Sigmoid colon (tissue), 7 donors: ENCODE results near the gene CSNK1A1. TPM values are rescaled to one million over a fixed set of nuclear protein-coding genes. Genes with fewer than 3 reads are reported as not detected.
"Not testable (repeated sequence)": the region's sequence is repeated elsewhere in the genome, so short reads cannot be mapped to it uniquely, and the experiment has no call there.

Experiments used
- DNase-seq: peaks from one replicate; pipeline ENCODE4 v3.0.0-alpha.2; 2019
- H3K27ac ChIP-seq, 4 donors: fragments of 200-600 bp; sonication (generic); one replicate each; pipeline ENCODE4 v1.5.1; 2016 to 2019; ENCODE audit warnings: mild to moderate bottlenecking in 1 of 4
- H3K27me3 ChIP-seq, 3 donors: fragments of 200-600 bp; sonication (generic); one replicate each; pipeline ENCODE4 v1.5.1; 2019; ENCODE audit warnings: mild to moderate bottlenecking in 1 of 3
- H3K36me3 ChIP-seq, 4 donors: fragments of 200-600 bp; sonication (generic); one replicate each; pipeline ENCODE4 v1.5.1; 2016 to 2019
- H3K4me1 ChIP-seq, 4 donors: fragments of 200-600 bp; sonication (generic); one replicate each; pipeline ENCODE4 v1.5.1; 2017 to 2019
- H3K4me3 ChIP-seq, 4 donors: fragments of 200-600 bp; sonication (generic); one replicate each; pipeline ENCODE4 v1.5.1; 2017 to 2019; ENCODE audit warnings: mild to moderate bottlenecking in 2 of 4, moderate library complexity in 1 of 4
- H3K9me3 ChIP-seq, 4 donors: fragments of 200-600 bp in 3 of 4; sonication (generic) in 3 of 4; one replicate each; pipeline versions ENCODE4 v1.5.1 to v1.6.1; 2013 to 2019
- CTCF ChIP-seq, 4 experiments: fragments of 450-650 bp in 3 of 4; fragments of 200-600 bp in 1 of 4; IDR thresholded peaks; one replicate each; pipeline ENCODE4 v1.5.1; 2016 to 2019; ENCODE audit warnings: antibody characterized with exemption in 4 of 4, mild to moderate bottlenecking in 3 of 4, moderate library complexity in 2 of 4
- EP300 ChIP-seq, 4 donors: sonication (generic); formaldehyde crosslinking; IDR thresholded peaks; one replicate each; pipeline ENCODE4 v1.6.1; 2017; ENCODE audit warnings: antibody characterized with exemption in 4 of 4
- POLR2A ChIP-seq, 2 donors: fragments of 450-650 bp; IDR thresholded peaks; one replicate each; pipeline ENCODE4 v1.6.1; 2016; ENCODE audit warnings: antibody characterized with exemption in 2 of 2, mild to moderate bottlenecking in 2 of 2, moderate library complexity in 2 of 2
- POLR2AphosphoS5 ChIP-seq, 4 donors: sonication (generic); formaldehyde crosslinking; IDR thresholded peaks; one replicate each; pipeline ENCODE4 v1.6.1; 2017; ENCODE audit warnings: antibody characterized with exemption in 4 of 4
- WGBS, 2 donors: extraction: QIAGEN DNeasy Blood & Tissue Kit; methylation state at CpG; one replicate each; pipeline ENCODE4 v1.1.7; 2013; 5-methylcytosine and 5-hydroxymethylcytosine counted together
- intact Hi-C: fragments of 100-400 bp; cut with DNase I; formaldehyde crosslinking; loops from one replicate; pipeline ENCODE4 v1.15.1; 2023
- polyA plus RNA-seq, 3 donors: library from polyadenylated mRNA; stranded (reverse); fragments of 200-250 nt; gene quantifications; one replicate each; pipeline ENCODE4 v1.2.3, GENCODE V29; 2013
- total RNA-seq, 4 donors: library from RNA; depleted of rRNA; stranded (reverse); fragments of >200 nt; gene quantifications; one replicate each; pipeline ENCODE4 v1.1.0, GENCODE V29; 2016
- donor health status: healthy with polysubstance abuse.
- donor health status: Bipolar disorder and iron deficiency.
- donor health status: healthy.

The CSNK1A1 gene
- total and polyA plus RNA-seq, 7 donors, result 85.3 to 298 (median 214) TPM

DNA sequence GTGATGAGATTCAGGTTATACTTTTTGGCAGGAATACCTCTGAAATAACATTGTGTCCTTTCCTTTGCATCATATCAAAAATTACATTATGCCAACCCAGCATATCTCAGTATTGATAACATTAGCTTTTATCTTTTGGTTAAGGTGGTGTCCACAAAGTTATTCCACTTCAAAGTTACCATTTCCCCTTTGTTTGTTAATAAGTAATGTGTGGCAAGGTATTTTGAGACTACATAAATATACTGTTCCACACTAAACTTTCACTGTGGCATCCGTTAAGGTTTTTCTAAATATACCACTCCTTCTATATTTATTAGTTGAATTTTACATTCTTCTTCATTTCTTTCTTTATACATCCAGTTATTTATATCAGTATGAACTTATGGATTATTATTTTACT, 16.0 kb upstream of the CSNK1A1 start:
- WGBS, 2 donors, result 55 to 86% methylated on average over 1 of the region's 1 CpG
- intact Hi-C loops, result loop anchor here (5.0 to 10.0 kb wide), 2 partner anchors 250 to 422 kb away; partner anchors contain the start of gene ABLIM3
- Histone ChIP-seq H3K27me3 (no peaks in the 10 kb centered on the region), H3K27ac (no peak overlapping the region), H3K4me3 (no peak overlapping the region), H3K4me1 (peaks cover 0 to 29% (median 24%) of the 10 kb centered on the region in 4 donors), H3K36me3 (no peaks in the 10 kb centered on the region), H3K9me3 (no peaks in the 10 kb centered on the region)
- no peak for DNase-seq
- TF ChIP-seq CTCF (IDR thresholded peaks at IDR 0.05) (no peak), EP300 (IDR thresholded peaks at IDR 0.05) (no peak), POLR2AphosphoS5 (IDR thresholded peaks at IDR 0.05) (no peak), POLR2A (IDR thresholded peaks at IDR 0.05) (no peak)

GRCh38 chr5:149564542-149565140, 13.4 kb upstream of the CSNK1A1 start:
- peak in 1 of 4 donors; percentile 13 for TF ChIP-seq POLR2AphosphoS5 (IDR thresholded peaks at IDR 0.05)
- TF ChIP-seq CTCF (IDR thresholded peaks at IDR 0.05), result peak; percentile 55 to 75 (median 70)
- H3K27me3 ChIP-seq, H3K9me3 ChIP-seq, DNase-seq, H3K36me3 ChIP-seq: not testable (repeated sequence)
- Histone ChIP-seq H3K4me3 (peak overlapping the region in 1 of 4 donors; percentile 27), H3K4me1 (peaks cover 0 to 43% (median 38%) of the 10 kb centered on the region in 4 donors), H3K27ac (peak overlapping the region in 3 of 4 donors; percentile 78 to 91 (median 90))
- intact Hi-C loops, result loop anchor here (1.0 to 10.0 kb wide), 4 partner anchors 121 to 420 kb away; partner anchors contain the start of gene ABLIM3
- WGBS, 2 donors, result 47 to 60% methylated on average over 15 of the region's 15 CpGs

GRCh38 chr5:149563466-149563865, 12.2 kb upstream of the CSNK1A1 start:
- intact Hi-C loops, result loop anchor here (5.0 to 10.0 kb wide), 2 partner anchors 196 to 419 kb away; partner anchors contain the start of gene ABLIM3
- Histone ChIP-seq H3K36me3 (no peaks in the 10 kb centered on the region), H3K27me3 (no peaks in the 10 kb centered on the region), H3K4me1 (peaks cover 0 to 43% (median 38%) of the 10 kb centered on the region in 4 donors), H3K27ac (peak overlapping the region; percentile 78 to 91 (median 84)), H3K4me3 (no peak overlapping the region), H3K9me3 (no peaks in the 10 kb centered on the region)
- WGBS, 2 donors, result 65 to 74% methylated on average over 2 of the region's 2 CpGs
- no peak for DNase-seq
- no peak for TF ChIP-seq POLR2A (IDR thresholded peaks at IDR 0.05)
- TF ChIP-seq EP300 (IDR thresholded peaks at IDR 0.05), result no peak
- no peak for TF ChIP-seq CTCF (IDR thresholded peaks at IDR 0.05)
- TF ChIP-seq POLR2AphosphoS5 (IDR thresholded peaks at IDR 0.05), result no peak

DNA sequence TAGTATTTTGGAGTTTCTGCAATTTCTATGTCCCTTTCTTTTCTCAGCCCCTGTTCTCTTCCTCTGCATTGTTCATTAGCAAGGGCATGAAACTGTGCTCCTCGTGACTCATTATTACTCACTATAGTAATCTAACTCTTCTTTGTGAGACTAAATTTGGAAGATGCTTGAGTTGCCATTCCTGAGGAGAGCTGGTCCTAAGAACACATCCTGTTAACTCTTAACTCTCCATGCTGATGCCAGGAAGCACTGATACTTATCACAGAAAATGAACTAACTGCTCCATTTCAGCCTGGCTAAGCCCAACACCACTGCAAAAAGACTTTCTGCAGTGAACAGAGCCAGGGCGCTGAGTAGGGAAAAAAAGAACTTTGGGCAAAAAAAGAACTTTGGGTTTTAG, 10.6 kb upstream of the CSNK1A1 start:
- H3K36me3 ChIP-seq, result no peaks in the 10 kb centered on the region
- intact Hi-C loops, result loop anchor here (5.0 to 10.0 kb wide), 2 partner anchors 195 to 417 kb away; partner anchors contain the start of gene ABLIM3
- no peaks in the 10 kb centered on the region for H3K9me3 ChIP-seq
- 52 to 58% methylated on average over 2 of the region's 2 CpGs for WGBS, 2 donors
- no peak for DNase-seq
- H3K27me3 ChIP-seq, result no peaks in the 10 kb centered on the region
- TF ChIP-seq CTCF (IDR thresholded peaks at IDR 0.05) (no peak), POLR2A (IDR thresholded peaks at IDR 0.05) (no peak), POLR2AphosphoS5 (IDR thresholded peaks at IDR 0.05) (peak in 2 of 4 donors; percentile 58 to 84), EP300 (IDR thresholded peaks at IDR 0.05) (peak in 2 of 4 donors; percentile 27 to 59)
- H3K27ac ChIP-seq, result peak overlapping the region; percentile 78 to 91 (median 84)
- peaks cover 0 to 43% (median 38%) of the 10 kb centered on the region in 4 donors for H3K4me1 ChIP-seq
- H3K4me3 ChIP-seq, result peak overlapping the region in 1 of 4 donors; percentile 10
